DOHH2 (cell line): ENCODE results near the gene NAALADL2.

Source experiments
- H3F3A ChIP-seq: fragments of 200-600 bp; sonication (generic), shearing (Covaris generic); 2 replicates; pipeline ENCODE4 v1.6.0; 2016; ENCODE audit warnings: antibody characterized with exemption, mild to moderate bottlenecking; ENCODE audit not compliant: control insufficient read depth, insufficient read depth
- H3K27ac ChIP-seq: fragments of 200-600 bp; sonication (generic); 2 replicates; pipeline ENCODE4 v1.5.1; 2014; ENCODE audit warnings: low read depth, mild to moderate bottlenecking, low read length, moderate library complexity
- H3K27me3 ChIP-seq: fragments of 200-600 bp; sonication (generic); 2 replicates; pipeline ENCODE4 v1.6.1; 2014; ENCODE audit warnings: mild to moderate bottlenecking, low read length, mixed read lengths; ENCODE audit not compliant: control insufficient read depth
- H3K36me3 ChIP-seq: fragments of 200-600 bp; sonication (generic); 2 replicates; pipeline ENCODE4 v1.6.1; 2014; ENCODE audit warnings: mild to moderate bottlenecking, low read length, moderate library complexity, mixed read lengths; ENCODE audit not compliant: control insufficient read depth
- H3K4me1 ChIP-seq: fragments of 200-600 bp; sonication (generic); 2 replicates; pipeline ENCODE4 v1.6.1; 2014; ENCODE audit warnings: mild to moderate bottlenecking, low read length, mixed read lengths; ENCODE audit not compliant: control insufficient read depth
- H3K4me2 ChIP-seq: fragments of 200-600 bp; sonication (generic); 2 replicates; pipeline ENCODE4 v1.6.0; 2014; ENCODE audit warnings: mild to moderate bottlenecking, low read length, moderate library complexity
- H3K4me3 ChIP-seq: fragments of 200-600 bp; sonication (generic); 2 replicates; pipeline ENCODE4 v1.5.1; 2014; ENCODE audit warnings: mild to moderate bottlenecking, low read length, mixed read lengths
- H3K79me2 ChIP-seq: fragments of 200-600 bp; sonication (generic); 2 replicates; pipeline ENCODE4 v1.6.1; 2014; ENCODE audit warnings: mild to moderate bottlenecking, low read length, mixed read lengths; ENCODE audit not compliant: control insufficient read depth
- H3K9me2 ChIP-seq: fragments of 200-600 bp; sonication (generic); replicated peaks from 2 replicates; pipeline ENCODE4 v1.6.1; 2014; ENCODE audit warnings: mild to moderate bottlenecking, low read length, mixed read lengths; ENCODE audit not compliant: control insufficient read depth
- H3K9me3 ChIP-seq: fragments of 200-600 bp; sonication (generic); 2 replicates; pipeline ENCODE4 v1.6.1; 2014; ENCODE audit warnings: antibody characterized with exemption, low read length, mixed read lengths; ENCODE audit not compliant: control insufficient read depth, insufficient read depth
- H4K20me1 ChIP-seq: fragments of 200-600 bp; sonication (generic); 2 replicates; pipeline ENCODE4 v1.6.0; 2014; ENCODE audit warnings: low read depth, mild to moderate bottlenecking, antibody characterized with exemption, low read length, moderate library complexity; ENCODE audit not compliant: control insufficient read depth, insufficient read depth
- EZH2phosphoT487 ChIP-seq: fragments of 200-600 bp; sonication (generic); IDR thresholded peaks from 2 replicates; pipeline ENCODE4 v1.6.1; 2017; ENCODE audit warnings: borderline replicate concordance, mild to moderate bottlenecking, antibody characterized with exemption, low read length, moderate library complexity, mixed read lengths
- TF ChIP-seq, protein P1 (sequence below): fragments of 200-600 bp; sonication (generic); IDR thresholded peaks from one replicate; pipeline ENCODE4 v1.5.1; 2014; ENCODE audit warnings: antibody characterized with exemption, mild to moderate bottlenecking, low read depth, low read length; ENCODE audit not compliant: poor library complexity, severe bottlenecking

NAALADL2 gene

GRCh38 chr3:175399156-175399840, 540.2 kb downstream of the NAALADL2 start:
- H3K9me2 ChIP-seq, result no peaks in the 10 kb centered on the region
- no peaks in the 10 kb centered on the region for H3K36me3 ChIP-seq
- TF ChIP-seq EZH2phosphoT487, result no peak
- TF ChIP-seq, protein P1, sequence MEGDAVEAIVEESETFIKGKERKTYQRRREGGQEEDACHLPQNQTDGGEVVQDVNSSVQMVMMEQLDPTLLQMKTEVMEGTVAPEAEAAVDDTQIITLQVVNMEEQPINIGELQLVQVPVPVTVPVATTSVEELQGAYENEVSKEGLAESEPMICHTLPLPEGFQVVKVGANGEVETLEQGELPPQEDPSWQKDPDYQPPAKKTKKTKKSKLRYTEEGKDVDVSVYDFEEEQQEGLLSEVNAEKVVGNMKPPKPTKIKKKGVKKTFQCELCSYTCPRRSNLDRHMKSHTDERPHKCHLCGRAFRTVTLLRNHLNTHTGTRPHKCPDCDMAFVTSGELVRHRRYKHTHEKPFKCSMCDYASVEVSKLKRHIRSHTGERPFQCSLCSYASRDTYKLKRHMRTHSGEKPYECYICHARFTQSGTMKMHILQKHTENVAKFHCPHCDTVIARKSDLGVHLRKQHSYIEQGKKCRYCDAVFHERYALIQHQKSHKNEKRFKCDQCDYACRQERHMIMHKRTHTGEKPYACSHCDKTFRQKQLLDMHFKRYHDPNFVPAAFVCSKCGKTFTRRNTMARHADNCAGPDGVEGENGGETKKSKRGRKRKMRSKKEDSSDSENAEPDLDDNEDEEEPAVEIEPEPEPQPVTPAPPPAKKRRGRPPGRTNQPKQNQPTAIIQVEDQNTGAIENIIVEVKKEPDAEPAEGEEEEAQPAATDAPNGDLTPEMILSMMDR, result no peak
- no peaks in the 10 kb centered on the region for H3F3A ChIP-seq
- no peaks in the 10 kb centered on the region for H3K4me1 ChIP-seq
- H3K9me3 ChIP-seq, result no peaks in the 10 kb centered on the region
- H3K4me2 ChIP-seq, result no peak overlapping the region
- no peaks in the 10 kb centered on the region for H4K20me1 ChIP-seq
- no peak overlapping the region for H3K4me3 ChIP-seq
- H3K27ac ChIP-seq, result no peak overlapping the region
- no peaks in the 10 kb centered on the region for H3K79me2 ChIP-seq
- no peaks in the 10 kb centered on the region for H3K27me3 ChIP-seq

GRCh38 chr3:175404027-175404426, 544.9 kb downstream of the NAALADL2 start:
- Histone ChIP-seq H3K79me2 (no peaks in the 10 kb centered on the region), H3F3A (no peaks in the 10 kb centered on the region), H3K36me3 (no peaks in the 10 kb centered on the region), H3K27ac (no peak overlapping the region), H3K4me3 (no peak overlapping the region), H3K9me2 (no peaks in the 10 kb centered on the region), H3K9me3 (no peaks in the 10 kb centered on the region), H3K4me2 (no peak overlapping the region), H3K4me1 (no peaks in the 10 kb centered on the region), H3K27me3 (no peaks in the 10 kb centered on the region), H4K20me1 (no peaks in the 10 kb centered on the region)
- TF ChIP-seq EZH2phosphoT487, result no peak
- TF ChIP-seq, protein P1, result no peak

- no peak for TF ChIP-seq EZH2phosphoT487
- TF ChIP-seq, protein P1, result no peak
- Histone ChIP-seq H3K27ac (no peak overlapping the region), H3K79me2 (no peaks in the 10 kb centered on the region), H3F3A (no peaks in the 10 kb centered on the region), H3K4me3 (no peak overlapping the region), H3K4me1 (no peaks in the 10 kb centered on the region), H3K9me2 (no peaks in the 10 kb centered on the region), H3K27me3 (no peaks in the 10 kb centered on the region), H3K36me3 (no peaks in the 10 kb centered on the region), H3K9me3 (no peaks in the 10 kb centered on the region), H3K4me2 (no peak overlapping the region), H4K20me1 (no peaks in the 10 kb centered on the region)
Observed at GRCh38 chr3:175404621-175405020, 545.5 kb downstream of the NAALADL2 start.
